Putamen (tissue), 1 donor: Measurements from ENCODE around the gene GRM8.
A peak's percentile ranks its signal among the peaks of the same experiment; 100 is the strongest.

ENCODE experiments used
- DNase-seq: peaks from one replicate; pipeline ENCODE4 v3.0.0-alpha.2; 2016; ENCODE audit warnings: low spot score

GRM8 gene

DNA sequence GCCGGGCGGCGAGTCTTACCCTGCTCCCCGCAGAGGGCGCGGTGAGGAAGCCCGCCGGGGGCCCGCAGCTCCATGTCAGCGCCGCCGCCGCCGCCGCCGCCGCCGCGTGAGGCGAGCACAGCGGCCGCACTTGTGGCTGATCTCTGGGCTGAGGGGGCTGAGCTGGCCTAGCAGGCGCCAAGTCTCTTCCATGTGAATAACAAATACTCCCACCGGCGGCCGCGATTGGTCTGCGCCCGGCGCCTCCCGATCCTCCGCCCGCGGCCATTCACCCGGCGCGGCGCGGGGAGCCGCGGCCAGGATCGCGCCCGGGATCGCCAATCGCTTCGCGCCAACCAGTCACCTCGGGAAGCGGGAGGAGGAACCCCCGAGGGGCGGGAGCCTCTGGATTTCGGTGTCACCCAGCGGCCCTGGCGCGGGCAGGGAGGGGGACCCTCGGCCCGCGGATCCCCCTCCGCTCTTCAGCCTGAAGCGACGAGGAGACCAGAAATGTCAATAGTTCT lies at the start of gene GRM8:
TSS of gene GRM8 (minus strand) at position 164 of the 503 bp plus-strand sequence.
- DNase-seq = peak; percentile 31

- DNase-seq = no peak
These were observed 38.1 kb upstream of the GRM8 start for GRCh38 chr7:127290801-127291361.

- no peak for DNase-seq
These were observed 37.4 kb upstream of the GRM8 start for GRCh38 chr7:127290116-127290655.

DNA sequence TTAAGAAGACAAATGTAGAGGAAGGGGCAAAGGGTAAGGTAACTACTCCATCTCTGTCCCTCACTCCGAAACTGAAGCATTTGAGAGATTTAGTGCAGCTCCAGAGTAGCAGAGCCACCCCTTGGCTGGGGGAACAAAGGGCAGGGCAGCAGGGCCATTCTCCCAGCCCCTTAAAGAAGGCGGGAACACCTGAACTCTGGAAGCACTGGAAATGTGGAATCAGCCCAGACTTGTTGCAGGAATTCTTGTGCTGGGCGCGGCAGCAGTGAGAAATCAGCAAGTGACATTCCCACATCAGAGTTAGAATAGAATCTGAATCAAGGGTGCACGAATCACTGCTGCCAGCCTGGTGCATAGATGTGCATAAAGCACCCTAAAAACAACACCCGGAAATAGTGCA lies 34.4 kb upstream of the GRM8 start:
- no peak for DNase-seq

GRCh38 chr7:127270093-127270492 lies 17.4 kb upstream of the GRM8 start:
- no peak for DNase-seq

DNA sequence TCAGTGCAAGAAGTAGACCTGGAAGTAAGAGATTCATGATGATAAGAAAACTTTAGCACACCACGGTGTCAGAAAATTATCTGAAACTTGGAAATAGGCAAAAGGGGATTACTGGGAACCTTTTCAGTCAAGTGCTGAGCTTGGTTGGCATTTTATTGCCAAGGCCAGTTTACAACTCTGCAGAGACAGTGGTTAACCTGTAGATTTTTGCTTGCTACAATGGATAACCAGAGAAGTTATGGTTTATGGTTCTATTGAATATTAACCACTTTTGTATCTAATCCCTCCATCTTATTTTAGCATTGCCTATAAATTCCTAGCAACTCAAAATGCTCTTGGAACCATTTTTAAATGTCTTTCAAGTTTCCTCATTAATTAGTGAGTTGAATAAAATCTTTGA lies 13.3 kb upstream of the GRM8 start:
- no peak for DNase-seq

- DNase-seq = no peak
These were observed 11.5 kb upstream of the GRM8 start for GRCh38 chr7:127264219-127264618.

GRCh38 chr7:127258111-127258510 lies 5.4 kb upstream of the GRM8 start:
- no peak for DNase-seq

GRCh38 chr7:127257086-127257485 lies 4.3 kb upstream of the GRM8 start:
- DNase-seq = no peak

DNA sequence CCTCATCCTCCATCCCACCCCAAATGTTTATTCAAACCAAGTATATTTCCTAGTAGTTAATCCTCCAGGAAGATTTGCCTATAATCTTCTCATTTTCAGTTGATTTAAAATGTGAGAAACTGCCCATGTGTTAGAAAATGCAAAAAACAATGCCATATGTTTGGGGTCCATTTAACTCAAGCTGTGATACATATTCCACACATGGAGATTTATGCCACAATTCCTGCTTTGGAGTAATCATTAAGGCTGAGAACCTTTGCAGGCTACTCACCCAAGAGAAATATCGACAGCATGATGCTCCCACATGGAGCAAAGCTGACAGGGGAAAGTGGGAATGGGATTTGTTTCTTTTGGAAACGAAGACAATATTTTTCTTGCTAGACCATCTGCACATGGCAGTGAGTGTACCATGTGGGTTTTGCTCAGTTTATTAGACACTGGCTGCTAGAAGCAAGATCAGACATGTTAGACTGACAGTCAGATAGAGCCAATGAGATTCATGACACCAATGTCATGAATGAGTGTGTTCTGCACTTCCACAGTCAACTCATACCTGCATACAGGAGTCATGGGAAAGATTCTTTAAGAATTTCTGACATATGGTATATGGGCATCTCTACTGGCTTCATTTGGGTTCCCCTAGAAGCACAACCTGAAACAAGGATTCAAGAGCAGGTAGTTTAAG lies 3.4 kb upstream of the GRM8 start:
- DNase-seq = no peak

- no peak for DNase-seq
These were observed 1.5 kb upstream of the GRM8 start for GRCh38 chr7:127254163-127254684.

DNA sequence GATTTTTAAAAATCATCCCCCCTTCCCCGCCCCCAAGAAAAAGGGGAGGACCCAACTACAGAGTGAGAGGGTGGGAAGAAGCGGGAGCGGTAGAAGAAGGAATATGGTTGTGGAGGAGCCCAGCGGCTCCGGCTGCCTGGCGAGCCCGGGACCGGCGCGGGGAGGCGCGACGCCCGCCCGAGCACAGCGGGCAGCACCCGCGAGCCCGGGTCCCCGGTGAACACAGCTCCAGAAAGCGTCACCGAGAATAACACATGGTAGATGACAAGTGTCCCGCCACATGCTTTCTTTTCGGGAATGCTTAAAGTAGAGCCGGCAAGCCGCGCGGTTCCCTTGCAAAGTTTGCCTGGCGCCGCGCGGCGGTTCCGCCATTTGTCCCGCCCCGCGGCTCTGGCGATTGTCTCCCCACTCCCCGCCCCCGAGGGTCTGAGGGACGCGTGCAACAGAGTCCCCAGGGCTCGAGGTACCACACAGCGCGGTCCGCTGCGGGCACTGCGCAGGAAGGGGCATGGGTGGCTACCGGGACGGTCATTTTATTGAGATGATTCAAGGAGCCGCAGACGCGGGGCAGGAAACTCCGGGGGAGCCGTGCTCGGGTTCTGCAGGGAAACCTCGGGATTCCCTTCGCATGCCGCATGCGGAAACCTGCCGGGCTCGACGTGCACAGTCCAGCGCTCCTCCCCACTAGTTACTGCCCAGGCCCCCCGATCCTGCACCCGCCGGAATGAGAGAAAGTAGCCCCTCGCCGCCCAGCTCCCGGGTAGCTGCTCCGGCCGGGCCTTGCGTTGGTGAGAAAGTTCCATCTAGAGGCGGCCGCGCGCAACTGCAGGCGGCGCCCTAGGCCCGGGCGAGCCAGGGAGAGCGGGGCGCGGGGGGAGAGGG lies 781 bp upstream of the GRM8 start:
- peak; percentile 66 for DNase-seq

GRCh38 chr7:127252377-127252713 lies 396 bp downstream of the GRM8 start:
- DNase-seq = no peak

- peak; percentile 26 for DNase-seq
These were observed 1.0 kb downstream of the GRM8 start for GRCh38 chr7:127251465-127252376.

DNA sequence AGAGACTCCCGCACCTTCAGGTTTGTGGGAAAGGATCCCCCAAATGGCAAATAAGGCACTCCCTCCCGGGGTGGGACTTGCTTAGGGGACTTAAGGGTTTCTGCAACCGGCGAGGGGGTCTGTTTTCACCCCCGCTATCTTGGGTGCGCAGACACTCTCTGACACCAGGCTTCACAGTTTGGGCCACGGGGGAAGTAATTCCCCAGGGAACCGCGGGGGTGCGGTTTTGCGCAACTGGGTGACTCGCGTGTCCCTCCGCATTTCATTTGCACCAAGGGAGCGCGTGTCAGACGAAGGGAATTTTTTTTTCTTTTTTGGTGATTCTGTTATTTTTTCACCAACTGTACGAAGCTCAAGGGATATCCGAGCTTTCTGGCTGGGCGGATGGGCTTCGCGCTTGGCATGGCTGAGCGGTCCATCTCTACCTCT lies 1.7 kb downstream of the GRM8 start:
- peak; percentile 24 for DNase-seq

GRCh38 chr7:127250312-127251035 lies 2.3 kb downstream of the GRM8 start:
- DNase-seq = no peak

DNA sequence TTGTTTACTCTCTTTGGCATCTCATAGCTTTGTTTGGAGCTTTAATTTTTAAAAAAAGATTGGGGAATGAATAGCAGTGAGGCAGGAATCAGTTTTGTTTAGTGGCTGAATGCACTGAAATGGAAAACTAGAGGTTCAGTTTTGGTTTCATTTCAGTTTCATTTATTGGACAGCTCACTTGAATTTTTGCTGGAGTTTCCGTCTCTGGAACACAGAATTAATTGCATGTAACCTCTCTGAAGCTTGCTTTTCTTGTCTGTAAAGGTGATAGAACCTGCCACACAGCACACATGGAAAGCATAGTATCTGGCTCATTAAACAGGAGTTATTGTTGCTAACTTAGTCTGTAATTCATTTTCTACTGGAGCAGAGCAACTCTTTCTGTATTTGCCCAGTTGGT lies 7.1 kb downstream of the GRM8 start:
- no peak for DNase-seq

- no peak for DNase-seq
These were observed 7.7 kb downstream of the GRM8 start for GRCh38 chr7:127245002-127245401.

- no peak for DNase-seq
These were observed 12.9 kb downstream of the GRM8 start for GRCh38 chr7:127239814-127240213.

- DNase-seq = no peak
These were observed 19.1 kb downstream of the GRM8 start for GRCh38 chr7:127233630-127234029.

GRCh38 chr7:127231415-127231814 lies 21.3 kb downstream of the GRM8 start:
- no peak for DNase-seq
